ENCODE results near the gene CFAP221. TPM values are rescaled to one million over a fixed set of nuclear protein-coding genes. Genes with fewer than 3 reads are reported as not detected.

Gene CFAP221
- total and polyA plus RNA-seq, 12 donors = 0.14 to 2.5 (median 1.4) TPM; not detected in 1

DNA sequence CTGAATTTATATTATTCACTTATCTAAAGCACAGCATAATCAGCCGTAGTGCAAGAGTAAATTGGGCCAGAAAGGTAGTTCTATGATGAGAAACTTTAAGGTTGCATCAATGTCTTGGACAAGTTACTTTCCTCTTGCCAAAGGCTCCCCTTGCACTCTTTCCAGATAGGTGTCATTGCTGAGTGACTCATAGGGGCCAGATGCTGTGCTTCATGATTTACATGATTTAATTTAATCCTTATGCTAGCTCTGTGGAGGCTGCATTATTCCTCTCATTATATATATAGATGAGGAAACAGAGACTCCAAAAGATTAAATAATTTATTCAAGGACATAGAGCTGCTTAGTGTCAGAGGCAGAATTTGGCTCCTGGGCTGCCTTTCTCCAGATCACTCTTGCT lies 5.0 kb downstream of the CFAP221 start:
- DNase-seq (no peak), ATAC-seq (no peak)
- Histone ChIP-seq H3K4me1 (peaks cover 0 to 8% (median 4%) of the 10 kb centered on the region in 9 donors), H3K36me3 (no peaks in the 10 kb centered on the region), H3K27ac (no peak overlapping the region), H3K4me3 (no peak overlapping the region), H3K27me3 (peaks cover 0 to 33% (median 3%) of the 10 kb centered on the region in 7 donors), H3K9me3 (no peaks in the 10 kb centered on the region)
- TF ChIP-seq CTCF (IDR thresholded peaks at IDR 0.05) = no peak
- 69 to 87% methylated on average over 1 of the region's 1 CpG for WGBS, 2 donors
- intact Hi-C loops (cut with DNase I) = no loop called here

DNA sequence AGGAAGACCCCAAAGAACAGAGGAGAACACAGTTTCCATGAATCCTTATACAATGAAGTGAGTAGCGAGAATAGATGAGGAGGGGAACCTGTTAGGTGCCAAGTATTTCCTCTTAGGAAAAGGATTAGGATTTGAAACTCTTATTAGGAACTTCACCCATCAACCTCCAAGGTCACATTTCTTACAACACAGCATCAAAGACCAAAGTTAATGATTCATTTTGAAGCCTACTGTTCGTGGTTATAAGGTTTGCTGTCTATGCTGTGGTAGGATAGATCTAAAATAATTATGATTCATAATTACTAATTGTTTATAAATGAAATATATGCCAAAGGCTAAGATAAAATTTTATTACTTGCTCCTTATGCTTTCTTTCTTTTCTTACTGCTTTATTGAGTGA lies 6.1 kb downstream of the CFAP221 start:
- ATAC-seq = no peak
- no peak for TF ChIP-seq CTCF (IDR thresholded peaks at IDR 0.05)
- Histone ChIP-seq H3K27me3 (peaks cover 0 to 22% (median 0%) of the 10 kb centered on the region in 7 donors), H3K36me3 (no peaks in the 10 kb centered on the region), H3K27ac (no peak overlapping the region), H3K9me3 (no peaks in the 10 kb centered on the region), H3K4me3 (no peak overlapping the region), H3K4me1 (no peaks in the 10 kb centered on the region)
- no peak for DNase-seq
- 90 to 95% methylated on average over 2 of the region's 2 CpGs for WGBS, 2 donors
- intact Hi-C loops (cut with DNase I) = no loop called here

DNA sequence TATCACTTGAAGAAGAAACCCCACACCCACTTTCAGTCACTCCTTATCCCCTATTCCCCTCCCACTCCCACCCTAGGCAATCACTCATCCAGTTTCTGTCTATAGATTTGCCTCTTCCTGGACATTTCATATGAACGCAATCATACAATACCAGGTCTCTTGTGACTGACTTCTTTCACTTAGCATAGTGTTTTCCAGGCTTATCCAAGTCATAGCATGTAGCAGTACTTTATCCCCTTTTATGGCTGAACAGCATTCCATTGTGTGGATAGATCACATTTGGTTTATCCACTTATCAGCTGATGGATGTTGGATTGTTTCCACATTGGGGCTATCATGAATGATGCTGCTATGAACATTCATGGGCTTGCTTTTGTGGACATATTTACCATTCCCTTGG lies 6.6 kb downstream of the CFAP221 start:
- TF ChIP-seq CTCF (IDR thresholded peaks at IDR 0.05) = no peak
- Histone ChIP-seq H3K4me1 (no peaks in the 10 kb centered on the region), H3K4me3 (no peak overlapping the region), H3K27ac (no peak overlapping the region), H3K36me3 (no peaks in the 10 kb centered on the region), H3K27me3 (peaks cover 0 to 17% (median 0%) of the 10 kb centered on the region in 7 donors), H3K9me3 (no peaks in the 10 kb centered on the region)
- intact Hi-C loops (cut with DNase I) = no loop called here
- DNase-seq (no peak), ATAC-seq (no peak)
- 84 to 88% methylated on average over 1 of the region's 1 CpG for WGBS, 2 donors

DNA sequence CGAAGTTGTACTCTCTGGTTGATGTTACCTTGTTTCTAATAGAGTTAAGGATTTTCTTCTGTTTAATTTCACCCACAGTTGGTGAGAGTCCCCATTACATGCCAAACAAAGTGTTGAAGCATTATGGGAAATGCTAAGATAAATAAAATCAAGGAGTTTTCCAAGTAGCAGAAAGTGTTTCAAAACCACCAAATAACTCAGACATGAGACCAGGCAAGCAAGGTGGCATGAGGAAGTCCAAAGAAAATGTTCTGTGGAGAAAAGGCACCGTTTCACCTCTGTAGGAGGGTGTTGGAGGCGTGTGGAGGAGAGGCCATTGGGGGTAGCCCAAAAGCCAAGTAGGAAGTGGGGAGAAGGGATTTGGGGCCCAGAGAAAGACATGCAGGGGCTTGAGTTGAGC lies 8.7 kb downstream of the CFAP221 start:
- Histone ChIP-seq H3K27me3 (peaks cover 0 to 7% (median 0%) of the 10 kb centered on the region in 7 donors), H3K27ac (no peak overlapping the region), H3K9me3 (no peaks in the 10 kb centered on the region), H3K4me1 (no peaks in the 10 kb centered on the region), H3K36me3 (no peaks in the 10 kb centered on the region), H3K4me3 (no peak overlapping the region)
- DNase-seq (no peak), ATAC-seq (no peak)
- WGBS, 2 donors = 80 to 84% methylated on average over 3 of the region's 3 CpGs
- intact Hi-C loops (cut with DNase I) = no loop called here
- TF ChIP-seq CTCF (IDR thresholded peaks at IDR 0.05) = no peak

All from heart right ventricle (tissue), 16 donors.